ENCODE results near the gene IPMK. TPM values are rescaled to one million over a fixed set of nuclear protein-coding genes. Genes with fewer than 3 reads are reported as not detected.

IPMK gene
- total RNA-seq, 1 donor from 2014 or later, result 6.7 TPM

GRCh38 chr10:58178811-58179210, 88.9 kb downstream of the IPMK start:
- no peak for TF ChIP-seq CTCF (conservative IDR thresholded peaks at IDR 0.05)
- Mint-ChIP-seq H3K4me3 (no peak overlapping the region), H3K4me1 (no peaks in the 10 kb centered on the region), H3K9me3 (no peaks in the 10 kb centered on the region), H3K27ac (ENCODE audit: unreplicated experiment) (no peak overlapping the region), H3K27me3 (ENCODE audit: low read depth) (peaks cover 2% of the 10 kb centered on the region), H3K36me3 (ENCODE audit: low read depth) (no peaks in the 10 kb centered on the region)
- DNase-seq (ENCODE audit: low read depth, low spot score), result no peak

GRCh38 chr10:58177362-58177947, 90.2 kb downstream of the IPMK start:
- no peaks in the 10 kb centered on the region for H3K4me1 Mint-ChIP-seq
- no peak overlapping the region for H3K27ac Mint-ChIP-seq (ENCODE audit: unreplicated experiment)
- no peaks in the 10 kb centered on the region for H3K36me3 Mint-ChIP-seq (ENCODE audit: low read depth)
- no peaks in the 10 kb centered on the region for H3K9me3 Mint-ChIP-seq
- H3K4me3 Mint-ChIP-seq, result no peak overlapping the region
- peaks cover 2% of the 10 kb centered on the region for H3K27me3 Mint-ChIP-seq (ENCODE audit: low read depth)
- peak; percentile 82 for TF ChIP-seq CTCF (conservative IDR thresholded peaks at IDR 0.05)
- DNase-seq (ENCODE audit: low read depth, low spot score), result no peak

GRCh38 chr10:58175990-58176900, 91.4 kb downstream of the IPMK start:
- no peak for TF ChIP-seq CTCF (conservative IDR thresholded peaks at IDR 0.05)
- Mint-ChIP-seq H3K27me3 (ENCODE audit: low read depth) (peaks cover 2% of the 10 kb centered on the region), H3K9me3 (no peaks in the 10 kb centered on the region), H3K4me1 (no peaks in the 10 kb centered on the region), H3K27ac (ENCODE audit: unreplicated experiment) (no peak overlapping the region), H3K36me3 (ENCODE audit: low read depth) (no peaks in the 10 kb centered on the region), H3K4me3 (no peak overlapping the region)
- DNase-seq (ENCODE audit: low read depth, low spot score), result no peak

GRCh38 chr10:58174831-58175230, 92.9 kb downstream of the IPMK start:
- H3K4me1 Mint-ChIP-seq, result no peaks in the 10 kb centered on the region
- no peaks in the 10 kb centered on the region for H3K36me3 Mint-ChIP-seq (ENCODE audit: low read depth)

GRCh38 chr10:58173391-58173790, 94.3 kb downstream of the IPMK start:
- TF ChIP-seq CTCF (conservative IDR thresholded peaks at IDR 0.05), result no peak
- Mint-ChIP-seq H3K36me3 (ENCODE audit: low read depth) (no peaks in the 10 kb centered on the region), H3K4me3 (no peak overlapping the region), H3K27ac (ENCODE audit: unreplicated experiment) (no peak overlapping the region), H3K4me1 (no peaks in the 10 kb centered on the region), H3K9me3 (no peaks in the 10 kb centered on the region), H3K27me3 (ENCODE audit: low read depth) (peaks cover 2% of the 10 kb centered on the region)
- no peak for DNase-seq (ENCODE audit: low read depth, low spot score)

More at GRCh38 chr10:58174831-58175230, 92.9 kb downstream of the IPMK start:
- no peak for DNase-seq (ENCODE audit: low read depth, low spot score)
- no peak for TF ChIP-seq CTCF (conservative IDR thresholded peaks at IDR 0.05)
- H3K9me3 Mint-ChIP-seq, result no peaks in the 10 kb centered on the region
- H3K27me3 Mint-ChIP-seq (ENCODE audit: low read depth), result peaks cover 2% of the 10 kb centered on the region
- H3K4me3 Mint-ChIP-seq, result no peak overlapping the region
- no peak overlapping the region for H3K27ac Mint-ChIP-seq (ENCODE audit: unreplicated experiment)

All from neural crest cell (in vitro differentiated cells).